GM21360 (cell line): Measurements from ENCODE around the gene GSAP.

Experiments
- ATAC-seq: cut with Tn5 transposase; IDR thresholded peaks from one replicate; pipeline ENCODE4 v1.9.1; 2021; ENCODE audit warnings: mild to moderate bottlenecking, moderate library complexity; ENCODE audit not compliant: unreplicated experiment

Gene GSAP

DNA sequence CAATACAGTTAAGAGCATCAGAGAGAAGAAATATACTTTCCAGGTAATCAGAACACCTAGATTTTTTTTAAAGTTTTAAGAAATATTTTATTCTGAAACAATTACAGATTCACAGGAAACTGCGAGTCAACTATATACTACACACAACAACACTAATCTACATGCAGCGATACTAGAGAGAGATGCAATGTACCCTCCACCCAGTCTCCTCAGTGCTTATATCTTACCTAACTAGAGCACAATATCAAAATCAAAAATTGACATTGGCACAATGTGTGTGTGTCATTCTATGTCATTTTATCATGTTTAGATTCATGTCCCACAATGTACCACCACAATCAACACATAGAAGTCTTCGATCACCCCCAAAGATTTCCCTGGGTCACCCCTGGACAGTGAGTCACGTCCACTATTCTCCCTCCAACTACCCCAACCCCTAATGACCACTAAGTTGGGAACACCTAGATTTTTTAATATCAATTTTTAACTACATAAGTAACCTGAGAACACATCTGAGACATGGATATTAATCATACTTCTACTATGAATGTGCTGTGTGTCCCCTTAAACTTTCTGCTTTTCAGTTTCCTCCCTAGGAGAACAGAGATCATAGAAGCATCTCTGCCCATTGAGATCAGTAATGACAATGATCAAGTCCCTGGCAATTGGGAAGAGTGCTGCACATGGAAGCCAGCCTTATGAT, 86.5 kb downstream of the GSAP start:
- ATAC-seq, result no peak

DNA sequence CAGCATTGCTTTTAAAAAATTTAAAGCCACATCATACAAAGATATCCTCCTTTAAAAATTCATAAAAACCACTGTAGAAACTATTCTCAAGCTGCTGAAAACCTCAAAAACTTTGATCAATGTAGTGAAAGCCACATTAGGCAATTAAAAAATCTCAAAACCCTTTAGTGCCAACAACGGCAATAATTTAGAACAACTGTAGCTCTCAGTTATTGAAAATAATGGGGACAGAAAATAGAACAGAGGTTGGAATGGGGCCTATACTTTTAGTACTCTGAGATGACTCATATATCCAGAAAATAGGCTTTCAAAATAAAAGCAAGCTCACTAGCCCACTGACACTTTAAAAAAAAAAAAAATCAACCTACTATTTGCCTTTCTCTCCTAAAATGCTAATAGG, 87.5 kb downstream of the GSAP start:
- ATAC-seq, result no peak

DNA sequence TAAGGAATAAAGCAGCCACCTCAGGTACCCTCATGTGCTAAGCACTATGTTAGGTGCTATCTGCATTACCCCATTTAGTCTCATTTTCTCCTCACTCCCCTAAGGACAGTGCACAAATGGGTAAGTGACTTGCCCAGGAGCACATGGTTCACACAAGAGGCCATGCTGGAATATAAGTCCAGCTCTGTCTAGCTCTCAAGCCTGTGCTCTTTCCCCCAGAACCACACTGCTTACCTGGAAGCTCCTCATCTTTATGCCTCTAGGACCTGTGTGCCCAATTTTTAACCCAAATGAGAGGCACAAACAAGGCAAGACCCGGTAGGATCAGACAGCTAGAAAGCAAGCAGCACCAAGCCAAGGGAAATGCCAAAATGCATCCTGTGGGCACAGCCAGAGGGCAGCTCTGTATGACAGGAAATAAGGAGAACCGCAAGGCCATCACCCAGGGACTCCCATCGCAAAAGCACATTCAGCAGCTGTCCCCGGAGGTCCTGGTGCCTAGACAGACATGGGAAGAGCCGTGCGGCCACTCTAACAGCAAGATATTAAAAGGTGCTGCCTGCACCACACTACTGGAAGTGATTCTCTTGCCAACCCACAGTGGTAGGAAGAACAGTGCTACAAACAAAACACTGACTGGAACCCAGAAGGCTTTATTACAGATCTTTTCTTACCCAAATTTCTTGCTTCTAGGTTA, 88.1 kb downstream of the GSAP start:
- ATAC-seq, result no peak

DNA sequence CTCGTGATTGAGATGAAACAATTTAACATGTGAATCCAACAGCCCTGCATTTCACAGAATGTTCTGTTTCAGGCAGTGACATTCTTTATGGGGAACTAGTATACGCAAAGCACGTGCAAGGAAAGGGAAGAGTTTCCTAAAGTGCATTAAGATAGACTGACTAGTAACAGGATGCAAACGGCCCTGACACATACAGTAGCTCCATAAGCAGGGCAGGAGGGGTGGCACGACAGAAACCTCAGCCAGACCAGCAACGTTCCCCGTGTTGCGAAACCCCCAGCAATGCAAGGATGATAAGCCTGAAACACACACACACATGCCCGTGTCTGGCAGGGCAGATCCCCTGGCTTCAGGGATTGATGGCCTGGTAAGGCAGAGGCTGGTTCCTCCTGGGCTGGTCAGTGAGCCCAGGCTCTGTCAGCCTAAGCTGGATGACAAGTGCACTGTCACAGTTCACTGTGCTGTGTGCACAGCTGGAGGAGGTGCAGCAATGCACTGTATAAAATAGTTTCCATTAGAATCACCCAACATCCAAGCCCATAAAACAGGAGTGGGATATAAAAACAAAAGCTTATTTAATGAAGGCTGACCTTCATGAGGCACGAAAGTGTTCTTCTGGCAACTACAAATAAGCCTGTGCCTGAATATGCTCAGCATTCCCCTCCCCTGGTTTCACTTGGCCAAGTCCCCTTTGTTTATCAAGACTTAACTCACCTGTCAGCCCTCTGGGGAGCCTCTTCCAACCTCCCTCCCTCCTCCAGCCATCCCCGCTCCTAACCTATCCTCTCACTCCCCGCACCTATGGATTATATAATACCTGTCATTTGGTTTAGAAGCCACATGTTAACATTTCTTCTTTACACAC, 88.8 kb downstream of the GSAP start:
- no peak for ATAC-seq

DNA sequence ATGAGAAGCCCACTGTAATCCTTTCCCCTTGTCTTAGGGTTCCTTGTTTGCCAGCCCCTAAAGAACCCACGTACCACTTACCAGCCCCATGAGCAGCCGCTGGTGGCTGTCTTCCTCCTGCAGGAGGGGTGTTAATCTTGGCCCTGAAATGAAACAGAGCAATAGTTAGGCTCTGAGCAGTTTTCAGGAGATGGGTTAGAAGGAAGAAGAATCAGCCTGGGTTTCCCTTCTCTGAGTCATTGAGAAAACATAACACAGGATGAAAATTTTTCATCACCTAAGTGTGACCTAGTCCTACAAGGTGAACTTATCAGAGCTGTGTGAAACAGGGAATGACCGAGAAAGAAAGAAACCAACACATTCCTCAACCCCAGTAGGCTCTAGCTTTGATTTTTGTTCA, 90.0 kb downstream of the GSAP start:
- no peak for ATAC-seq

DNA sequence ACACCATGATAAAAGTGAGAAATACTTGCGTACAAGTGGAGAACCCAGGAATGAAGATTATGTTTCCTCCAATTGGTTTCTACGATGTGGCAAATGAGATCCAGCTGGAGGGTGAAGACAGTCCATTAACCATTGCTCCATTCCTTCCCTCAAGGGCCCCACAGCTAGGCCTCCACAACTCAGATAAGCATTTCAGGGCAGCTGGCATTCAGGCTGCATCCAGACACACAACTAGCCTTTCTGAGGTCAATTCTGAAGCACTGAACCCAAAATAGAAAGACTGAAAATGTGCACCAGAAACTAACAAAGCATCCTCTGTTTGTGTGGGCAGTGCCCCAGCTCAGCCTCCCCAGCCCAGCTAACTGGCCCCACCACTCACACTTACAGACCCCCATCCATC, 94.8 kb downstream of the GSAP start:
- ATAC-seq, result no peak

DNA sequence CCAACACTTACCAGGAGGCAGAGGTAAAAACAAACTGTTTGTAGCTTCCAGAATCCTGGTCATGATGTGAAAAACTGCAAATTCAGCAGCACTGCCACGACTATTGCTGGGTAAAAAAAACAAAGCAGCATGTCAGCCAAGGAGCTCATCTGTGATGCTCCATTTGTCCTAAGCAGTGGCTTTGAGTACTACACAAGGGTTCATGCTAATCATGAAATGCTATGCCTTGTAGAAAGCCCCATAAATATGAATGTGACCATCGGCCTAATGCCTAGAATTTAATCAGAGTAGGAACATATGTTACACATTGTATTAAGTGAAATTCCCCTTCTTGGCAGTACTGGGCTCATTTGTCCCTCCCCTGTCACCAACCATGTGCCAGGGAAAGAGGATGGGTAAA, 95.4 kb downstream of the GSAP start:
- ATAC-seq, result no peak

DNA sequence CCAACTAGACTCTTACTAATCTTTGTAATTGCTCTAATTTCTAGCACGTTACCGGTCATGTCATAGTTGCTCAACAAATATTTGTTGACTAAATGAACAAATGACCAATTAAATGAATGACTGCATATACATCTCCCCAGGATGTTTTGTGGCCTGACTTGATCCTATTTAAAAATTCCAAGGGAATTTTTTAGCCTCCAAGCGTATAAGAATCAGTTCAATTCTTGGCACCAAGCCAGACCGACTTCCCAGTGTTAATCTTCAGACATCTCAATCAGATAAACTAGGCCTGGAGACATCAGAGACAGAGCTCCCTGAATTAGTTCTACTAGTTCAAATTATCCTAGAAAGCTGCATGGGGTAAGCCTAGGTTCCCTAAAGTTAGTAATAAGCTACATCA, 96.0 kb downstream of the GSAP start:
- no peak for ATAC-seq

DNA sequence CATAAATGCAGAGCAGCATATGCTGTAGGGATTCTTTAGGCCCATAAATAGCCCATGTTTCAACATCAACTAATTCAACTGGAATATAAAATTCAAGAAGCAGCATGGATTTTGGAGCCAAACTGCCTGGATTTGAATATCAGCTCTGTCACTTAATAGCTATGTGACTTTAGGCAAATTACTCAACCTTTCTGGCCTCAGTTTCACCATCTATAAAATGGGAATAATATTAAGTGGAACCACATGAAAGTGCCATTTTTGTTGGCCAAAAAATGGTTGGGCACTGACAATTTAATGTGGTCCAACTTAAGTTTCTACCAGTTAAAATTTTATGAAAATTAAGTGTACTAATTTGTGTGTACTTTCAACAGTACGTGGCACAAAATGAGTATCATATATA, 98.1 kb downstream of the GSAP start:
- no peak for ATAC-seq

DNA sequence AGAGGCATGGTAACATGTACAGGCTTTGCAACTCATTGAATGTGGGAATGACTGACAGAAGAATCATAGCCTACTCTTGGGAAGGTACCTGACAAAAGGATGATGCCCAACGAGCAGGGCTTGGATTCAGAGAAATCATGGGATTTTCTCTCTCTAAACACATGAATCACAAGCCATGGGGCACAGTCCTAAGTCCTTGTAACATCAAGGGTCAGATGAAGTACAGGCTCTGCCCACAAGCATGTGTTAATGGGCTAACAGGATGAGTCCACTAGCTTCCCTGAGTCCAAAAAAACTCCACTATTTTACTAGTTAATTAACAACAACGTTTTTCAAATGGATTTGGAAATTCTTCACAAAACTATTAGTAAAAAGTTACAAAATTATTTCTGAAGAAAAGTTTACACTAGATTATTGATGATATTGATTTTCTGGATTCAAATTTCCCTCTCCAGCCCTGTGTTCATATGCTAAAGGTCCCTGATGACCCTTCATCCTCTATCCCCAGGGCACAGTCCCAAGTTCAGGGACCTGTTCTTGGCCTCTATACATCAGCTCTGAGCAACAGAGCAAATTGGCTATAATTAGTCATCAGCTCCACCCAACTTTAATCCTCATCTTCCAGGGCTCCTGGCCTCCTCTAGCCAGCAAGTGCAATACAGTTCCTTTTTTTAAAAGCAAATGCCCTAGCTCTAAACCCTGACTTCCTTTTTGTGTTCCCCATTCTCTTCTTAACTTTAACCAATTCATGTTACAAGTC, 99.8 kb downstream of the GSAP start:
- no peak for ATAC-seq

DNA sequence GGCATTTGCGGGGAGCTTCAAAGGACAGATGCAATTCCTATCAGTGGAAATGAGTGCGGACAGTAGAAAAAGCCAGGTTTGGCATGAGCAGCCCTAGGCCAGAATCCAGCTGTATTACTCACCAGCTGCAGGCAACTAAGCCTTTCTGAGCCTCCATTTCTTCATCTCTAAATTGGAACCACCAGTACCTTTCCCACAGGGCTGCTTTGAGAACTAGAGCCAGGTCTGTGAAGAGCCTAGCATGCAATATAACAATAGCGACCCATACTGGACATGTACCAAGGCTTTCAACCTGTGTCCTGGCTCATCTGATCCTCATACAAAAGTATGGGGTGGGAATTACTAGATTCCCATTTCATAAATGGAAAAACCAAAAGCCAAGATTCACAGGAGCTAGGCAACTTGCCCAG, 101.0 kb downstream of the GSAP start:
- no peak for ATAC-seq

DNA sequence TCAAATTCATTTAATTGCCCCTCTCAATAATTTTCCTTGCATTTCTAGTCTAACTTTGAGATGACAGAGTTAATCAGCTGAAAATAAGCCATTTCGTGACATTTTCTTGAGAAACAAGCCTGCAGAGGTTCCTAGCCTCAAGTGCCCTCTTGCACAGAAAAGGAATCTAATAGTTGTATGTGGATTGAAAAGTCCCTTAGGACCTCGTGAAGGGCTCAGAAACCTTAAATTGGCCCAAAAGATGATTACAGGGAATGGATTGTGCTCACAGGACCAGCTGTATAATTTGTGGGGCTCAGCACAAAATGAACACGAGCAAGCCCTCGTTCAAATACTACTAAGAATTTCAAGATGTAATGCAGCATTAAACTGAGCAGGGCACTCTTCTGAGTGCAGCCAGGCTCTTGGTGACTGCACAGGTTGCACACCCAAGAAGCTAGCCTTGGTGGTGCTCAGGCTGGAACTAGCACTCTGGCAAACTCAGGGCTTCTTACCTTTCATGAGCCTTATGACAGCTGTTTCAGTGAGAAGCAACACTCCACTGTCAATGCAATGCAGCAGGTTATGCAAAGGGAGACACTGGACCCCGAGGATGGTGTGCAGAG, 102.2 kb downstream of the GSAP start:
- ATAC-seq, result no peak

DNA sequence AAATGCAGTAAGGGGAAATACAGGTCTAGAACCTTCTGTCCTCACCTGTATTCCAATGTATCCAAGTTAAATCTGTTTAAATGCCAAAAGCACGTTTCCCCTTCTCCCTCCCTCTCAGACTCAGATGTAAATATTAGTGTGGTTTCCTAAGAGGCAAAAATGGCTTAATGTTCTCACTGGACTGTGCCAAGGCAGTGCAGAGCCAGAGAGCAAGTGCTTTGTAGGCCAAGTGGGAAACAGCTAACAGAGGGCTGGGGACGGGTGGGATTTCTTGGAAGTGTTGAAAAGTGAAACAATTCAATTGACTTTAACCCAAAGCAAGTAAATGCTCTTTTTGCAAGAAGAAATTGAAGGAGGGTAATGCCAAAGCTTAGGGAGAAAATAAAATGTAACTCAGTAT, 103.1 kb downstream of the GSAP start:
- no peak for ATAC-seq

DNA sequence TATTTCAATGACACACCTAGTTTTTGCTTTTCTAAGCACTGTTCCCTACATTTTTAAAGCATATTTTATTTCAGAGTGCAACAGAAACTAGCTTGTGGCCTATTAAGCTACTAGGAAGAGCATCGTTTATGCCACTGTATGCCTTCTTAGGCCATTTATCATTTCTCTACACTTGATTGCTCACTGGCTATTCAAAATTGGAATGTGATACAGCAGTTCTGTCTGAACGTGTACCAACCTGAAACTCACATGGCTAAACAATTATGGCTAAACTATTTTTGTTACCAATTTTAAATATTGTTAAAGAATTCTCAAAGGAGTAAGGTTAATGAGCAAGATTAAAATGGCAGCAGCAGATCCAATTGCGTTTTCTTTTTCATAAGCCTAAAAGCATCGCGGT, 105.2 kb downstream of the GSAP start:
- no peak for ATAC-seq

DNA sequence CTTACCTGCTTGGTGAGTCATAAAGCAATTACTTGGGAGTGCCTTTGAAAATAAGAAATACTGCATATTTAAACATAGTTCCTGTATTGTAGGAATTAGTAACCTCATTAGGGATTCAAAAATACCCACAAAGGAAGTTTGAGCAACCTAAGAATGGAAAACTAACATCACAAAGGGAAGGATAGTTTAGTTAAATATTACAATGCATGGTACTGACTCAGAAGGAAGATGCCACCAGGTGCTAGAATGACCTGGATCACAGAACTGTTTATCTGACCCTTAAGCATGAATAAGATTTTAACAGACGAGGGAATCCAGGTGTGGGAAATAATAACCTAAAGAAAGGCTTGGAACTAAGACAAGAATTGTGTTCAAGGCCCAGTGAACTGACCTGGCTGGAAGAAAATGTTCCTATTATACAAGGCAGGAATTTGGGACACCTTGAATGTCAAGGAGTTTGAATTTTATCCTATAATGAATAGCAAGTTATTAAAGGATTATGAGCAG, 106.4 kb downstream of the GSAP start:
- ATAC-seq, result no peak

DNA sequence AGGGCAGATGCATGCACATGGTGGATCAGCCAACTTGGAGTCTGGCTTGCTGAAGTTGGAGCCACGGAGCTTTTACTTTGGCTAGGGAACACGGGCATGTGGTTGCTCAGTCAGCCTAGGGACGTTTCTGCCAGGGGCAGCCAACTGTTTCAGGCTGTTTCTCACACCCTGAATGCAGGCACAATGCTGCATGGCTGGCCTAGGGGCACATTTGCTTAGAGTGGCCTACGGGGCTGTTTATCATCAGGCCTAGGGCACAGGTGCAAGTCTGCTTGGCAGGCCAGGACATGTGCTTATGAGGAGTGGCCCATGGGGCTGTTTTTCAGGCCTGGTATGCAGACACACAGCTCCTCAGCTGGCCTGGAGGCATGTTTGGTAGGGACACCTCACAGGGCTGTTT, 107.4 kb downstream of the GSAP start:
- no peak for ATAC-seq

DNA sequence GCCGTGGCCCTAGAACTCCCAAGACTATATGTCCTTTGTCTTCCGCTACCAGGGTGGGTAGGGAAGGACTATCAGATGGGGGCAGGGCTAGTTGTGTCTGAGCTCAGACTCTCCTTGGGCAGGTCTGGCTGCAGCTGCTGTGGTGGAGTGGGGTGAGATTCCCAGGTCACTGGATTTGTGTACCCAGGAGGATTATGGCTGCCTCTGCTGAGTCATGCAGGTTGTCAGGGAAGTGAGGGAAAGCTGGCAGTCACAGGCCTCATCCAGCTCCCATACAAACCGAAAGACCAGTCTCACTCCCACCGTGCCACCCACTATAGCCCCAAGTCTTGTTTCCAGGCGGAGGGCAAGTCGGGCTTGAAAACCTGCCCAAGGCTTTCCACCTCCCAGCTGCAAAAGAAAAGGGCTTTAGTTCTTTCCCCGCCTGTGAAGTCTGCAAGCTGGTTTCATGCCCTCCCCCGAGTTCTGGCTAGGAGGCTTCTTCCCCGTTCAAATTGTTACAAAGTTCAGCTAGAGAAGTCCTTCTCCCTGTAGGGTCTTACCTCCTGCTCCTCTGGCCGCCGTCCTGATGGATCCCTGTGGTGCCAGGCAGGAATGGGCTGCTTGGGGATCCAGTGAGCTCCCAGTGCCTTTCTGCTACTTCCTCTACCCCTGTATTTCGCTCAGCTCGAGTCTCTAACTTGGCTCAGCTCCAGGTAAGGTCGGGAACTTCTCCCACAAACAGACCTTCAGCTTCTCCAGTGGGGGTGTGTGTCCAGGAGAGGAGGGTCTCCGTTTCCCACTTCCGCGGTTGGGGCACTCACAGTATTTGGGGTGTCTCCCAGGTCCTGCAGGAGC, 109.7 kb downstream of the GSAP start:
- ATAC-seq, result no peak

DNA sequence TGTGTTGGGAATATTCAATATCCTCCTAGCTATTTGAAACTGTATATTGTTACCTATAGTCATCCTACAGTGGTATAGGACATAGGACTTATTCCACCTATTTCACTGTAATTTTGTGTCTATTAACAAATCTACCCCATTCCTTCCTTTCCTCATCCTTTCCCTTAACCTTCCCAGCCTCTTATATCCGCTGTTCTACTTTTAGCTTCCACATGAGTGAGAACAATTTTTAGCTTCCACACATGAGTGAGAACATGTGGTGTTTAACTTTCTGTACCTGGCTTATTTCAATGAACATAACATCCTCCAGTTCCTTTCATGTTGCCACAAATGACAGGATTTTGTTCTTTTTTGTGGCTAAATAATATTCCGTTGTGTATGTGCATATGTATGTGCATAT, 120.6 kb downstream of the GSAP start:
- ATAC-seq, result no peak

DNA sequence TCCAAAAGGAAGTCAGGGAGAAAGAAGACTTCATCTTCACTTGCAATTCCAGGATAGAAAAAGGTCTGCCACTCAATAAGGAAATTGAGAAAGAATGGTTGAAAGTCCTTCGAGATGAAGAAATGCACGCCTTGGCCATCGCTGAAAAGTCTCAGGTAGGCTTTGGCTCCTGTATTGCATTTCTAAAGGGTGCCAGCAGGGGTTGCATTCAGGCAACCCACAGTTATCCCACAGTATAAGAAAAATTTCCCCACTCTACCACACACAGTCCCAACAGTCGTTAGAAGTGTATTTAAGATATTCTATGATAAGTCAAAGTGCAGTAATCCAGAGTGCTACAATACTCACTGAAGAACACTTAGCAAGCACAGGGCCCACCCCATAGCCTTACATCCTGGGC, 123.1 kb downstream of the GSAP start:
- no peak for ATAC-seq

DNA sequence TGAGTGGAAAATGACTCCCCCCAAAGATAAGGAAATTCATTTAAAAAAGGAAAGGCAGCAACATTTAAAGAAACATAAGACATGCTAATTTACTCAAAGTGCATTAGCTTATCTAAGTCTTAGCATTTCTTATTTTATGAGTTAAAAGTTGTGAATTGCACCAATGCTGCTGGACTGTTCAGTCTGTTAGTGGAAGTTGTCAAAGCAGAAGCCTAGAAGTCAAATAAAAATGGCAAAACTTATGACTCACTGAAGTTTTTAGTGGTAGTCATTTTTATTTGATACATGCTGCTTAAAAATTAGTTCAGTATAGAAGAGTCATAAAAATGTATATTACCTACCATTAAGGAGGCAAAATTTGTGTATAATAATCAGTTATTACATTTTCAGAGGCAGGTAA, 125.7 kb downstream of the GSAP start:
- ATAC-seq, result no peak
